NCI-H1105 (cell line): ENCODE data around the gene TSPAN17.

ENCODE experiments used
- DNase-seq: peaks from one replicate; lab custom pipeline; 2025; lab: John Stamatoyannopoulos, UW

Gene TSPAN17

GRCh38 chr5:176642675-176643490 lies 4.4 kb upstream of the TSPAN17 start:
- no peak for DNase-seq

GRCh38 chr5:176643491-176644219 lies 3.6 kb upstream of the TSPAN17 start:
- DNase-seq = no peak

- DNase-seq = no peak
Observed at GRCh38 chr5:176644294-176644693, 3.0 kb upstream of the TSPAN17 start.

- DNase-seq = no peak
Observed at GRCh38 chr5:176644878-176645670, 2.2 kb upstream of the TSPAN17 start.

- no peak for DNase-seq
Observed at GRCh38 chr5:176646049-176646706, 1.1 kb upstream of the TSPAN17 start.

- no peak for DNase-seq
Observed at GRCh38 chr5:176646707-176647029, 616 bp upstream of the TSPAN17 start.

GRCh38 chr5:176647843-176648473 lies 674 bp downstream of the TSPAN17 start:
- DNase-seq = no peak

- no peak for DNase-seq
Observed at GRCh38 chr5:176648474-176649194, 1.4 kb downstream of the TSPAN17 start.

- no peak for DNase-seq
Observed at GRCh38 chr5:176650354-176650884, 3.1 kb downstream of the TSPAN17 start.

GRCh38 chr5:176651472-176651980 lies 4.2 kb downstream of the TSPAN17 start:
- no peak for DNase-seq

- DNase-seq = no peak
Observed at GRCh38 chr5:176652136-176652535, 4.9 kb downstream of the TSPAN17 start.

GRCh38 chr5:176653401-176654385 lies 6.4 kb downstream of the TSPAN17 start:
- DNase-seq = no peak

- no peak for DNase-seq
Observed at GRCh38 chr5:176654856-176655255, 7.6 kb downstream of the TSPAN17 start.

- DNase-seq = no peak
Observed at GRCh38 chr5:176656467-176656990, 9.2 kb downstream of the TSPAN17 start.

GRCh38 chr5:176658007-176658599 lies 10.8 kb downstream of the TSPAN17 start:
- DNase-seq = peak; percentile 30

- DNase-seq = no peak
Observed at GRCh38 chr5:176658817-176659511, 11.7 kb downstream of the TSPAN17 start.

GRCh38 chr5:176659512-176659839 lies 12.2 kb downstream of the TSPAN17 start:
- no peak for DNase-seq

GRCh38 chr5:176659860-176660461 lies 12.7 kb downstream of the TSPAN17 start:
- no peak for DNase-seq
